Muscle layer of colon (tissue), 2 donors: ENCODE data around the gene MSH4.
"Not testable (repeated sequence)": the region's sequence is repeated elsewhere in the genome, so short reads cannot be mapped to it uniquely, and the experiment has no call there.

Experiments
- H3K27ac ChIP-seq: one replicate; pipeline ENCODE4 v1.7.0; 2013; ENCODE audit warnings: low read depth, mild to moderate bottlenecking, low read length, moderate library complexity
- H3K27me3 ChIP-seq, 2 donors: one replicate each; pipeline ENCODE4 v1.7.0; 2013; ENCODE audit warnings: low read length in 2 of 2, mild to moderate bottlenecking in 2 of 2; ENCODE audit not compliant: insufficient read depth in 2 of 2, control insufficient read depth in 1 of 2
- H3K36me3 ChIP-seq: one replicate; pipeline ENCODE4 v1.7.0; 2013; ENCODE audit warnings: mild to moderate bottlenecking, low read length; ENCODE audit not compliant: insufficient read depth
- H3K4me1 ChIP-seq: one replicate; pipeline ENCODE4 v1.7.0; 2013; ENCODE audit warnings: mild to moderate bottlenecking, low read length; ENCODE audit not compliant: insufficient read depth
- H3K4me3 ChIP-seq, 2 donors: one replicate each; pipeline ENCODE4 v1.7.0; 2013; ENCODE audit warnings: low read length in 2 of 2, low read depth in 1 of 2, mild to moderate bottlenecking in 1 of 2, moderate library complexity in 1 of 2
- H3K9ac ChIP-seq: one replicate; pipeline ENCODE4 v1.7.0; 2013; ENCODE audit warnings: low read length
- H3K9me3 ChIP-seq: one replicate; pipeline ENCODE4 v1.7.0; 2013; ENCODE audit warnings: mild to moderate bottlenecking, low read length
- donor health status: abdominal sarcoma.
- donor health status: Adenocarcinoma of cecum.

The MSH4 gene

GRCh38 chr1:75796376-75797272, at the start of gene MSH4:
TSS of gene MSH4 (plus strand) at chr1:75796882. CDS start at chr1:75796986, 104 bp downstream.
- Histone ChIP-seq H3K36me3 (peaks cover 42% of the 10 kb centered on the region), H3K4me3 (no peak within 1 kb of the TSS), H3K9me3 (no peaks in the 10 kb centered on the region), H3K4me1 (no peaks in the 10 kb centered on the region), H3K27ac (no peak within 1 kb of the TSS), H3K27me3 (no peaks in the 10 kb centered on the region), H3K9ac (no peak within 1 kb of the TSS)

- H3K4me1 ChIP-seq, H3K9me3 ChIP-seq, H3K9ac ChIP-seq, H3K27ac ChIP-seq, H3K27me3 ChIP-seq, H3K4me3 ChIP-seq: not testable (repeated sequence)
- peaks cover 11% of the 10 kb centered on the region for H3K36me3 ChIP-seq
Observed at GRCh38 chr1:75757210-75757609, 39.5 kb upstream of the MSH4 start.

GRCh38 chr1:75758543-75758942, 38.1 kb upstream of the MSH4 start:
- peaks cover 11% of the 10 kb centered on the region for H3K36me3 ChIP-seq
- not testable (repeated sequence) for H3K4me1 ChIP-seq, H3K4me3 ChIP-seq, H3K27ac ChIP-seq, H3K27me3 ChIP-seq, H3K9ac ChIP-seq, H3K9me3 ChIP-seq

GRCh38 chr1:75764057-75764655, 32.5 kb upstream of the MSH4 start:
- H3K9me3 ChIP-seq: no peaks in the 10 kb centered on the region
- H3K4me3 ChIP-seq: no peak overlapping the region
- H3K27me3 ChIP-seq: no peaks in the 10 kb centered on the region
- no peaks in the 10 kb centered on the region for H3K4me1 ChIP-seq
- peaks cover 5% of the 10 kb centered on the region for H3K36me3 ChIP-seq
- no peak overlapping the region for H3K27ac ChIP-seq
- no peak overlapping the region for H3K9ac ChIP-seq

- H3K27me3 ChIP-seq: no peaks in the 10 kb centered on the region
- no peak overlapping the region for H3K9ac ChIP-seq
- H3K4me1 ChIP-seq: no peaks in the 10 kb centered on the region
- H3K9me3 ChIP-seq: no peaks in the 10 kb centered on the region
- H3K4me3 ChIP-seq: no peak overlapping the region
- no peak overlapping the region for H3K27ac ChIP-seq
- peaks cover 5% of the 10 kb centered on the region for H3K36me3 ChIP-seq
Observed at GRCh38 chr1:75765697-75766355, 30.9 kb upstream of the MSH4 start.

- Histone ChIP-seq H3K27ac (no peak overlapping the region), H3K9me3 (no peaks in the 10 kb centered on the region), H3K4me3 (no peak overlapping the region), H3K36me3 (peaks cover 5% of the 10 kb centered on the region), H3K4me1 (no peaks in the 10 kb centered on the region), H3K9ac (no peak overlapping the region), H3K27me3 (no peaks in the 10 kb centered on the region)
Observed at GRCh38 chr1:75768016-75768415, 28.7 kb upstream of the MSH4 start.

GRCh38 chr1:75770761-75771160, 25.9 kb upstream of the MSH4 start:
- H3K27me3 ChIP-seq: no peaks in the 10 kb centered on the region
- no peaks in the 10 kb centered on the region for H3K4me1 ChIP-seq
- H3K9me3 ChIP-seq: no peaks in the 10 kb centered on the region
- H3K4me3 ChIP-seq: no peak overlapping the region
- H3K9ac ChIP-seq: no peak overlapping the region
- H3K27ac ChIP-seq: no peak overlapping the region
- H3K36me3 ChIP-seq: no peaks in the 10 kb centered on the region

GRCh38 chr1:75771978-75772377, 24.7 kb upstream of the MSH4 start:
- H3K27ac ChIP-seq: no peak overlapping the region
- H3K4me1 ChIP-seq: no peaks in the 10 kb centered on the region
- no peaks in the 10 kb centered on the region for H3K9me3 ChIP-seq
- H3K4me3 ChIP-seq: no peak overlapping the region
- no peaks in the 10 kb centered on the region for H3K36me3 ChIP-seq
- H3K9ac ChIP-seq: no peak overlapping the region
- H3K27me3 ChIP-seq: no peaks in the 10 kb centered on the region

- not testable (repeated sequence) for H3K9me3 ChIP-seq
Observed at GRCh38 chr1:75777812-75778211, 18.9 kb upstream of the MSH4 start.

GRCh38 chr1:75778694-75779093, 18.0 kb upstream of the MSH4 start:
- H3K4me3 ChIP-seq, H3K27ac ChIP-seq, H3K27me3 ChIP-seq, H3K9me3 ChIP-seq, H3K36me3 ChIP-seq, H3K4me1 ChIP-seq, H3K9ac ChIP-seq: not testable (repeated sequence)

More at GRCh38 chr1:75777812-75778211, 18.9 kb upstream of the MSH4 start:
- not testable (repeated sequence) for H3K36me3 ChIP-seq, H3K4me1 ChIP-seq, H3K9ac ChIP-seq, H3K4me3 ChIP-seq, H3K27me3 ChIP-seq, H3K27ac ChIP-seq

- H3K9me3 ChIP-seq, H3K36me3 ChIP-seq, H3K27ac ChIP-seq, H3K4me3 ChIP-seq, H3K27me3 ChIP-seq, H3K9ac ChIP-seq, H3K4me1 ChIP-seq: not testable (repeated sequence)
Observed at GRCh38 chr1:75780183-75780582, 16.5 kb upstream of the MSH4 start.
